HCT116 (cell line): ENCODE measurements around the gene RFX8. TPM values are rescaled to one million over a fixed set of nuclear protein-coding genes. Genes with fewer than 3 reads are reported as not detected.

Experiments used
- ATAC-seq: fragments of 200-7000 bp; cut with Tn5 transposase; 2 replicates; pipeline ENCODE4 v1.9.1; 2020; ENCODE audit warnings: mild to moderate bottlenecking, moderate library complexity
- BruUV-seq: library from RNA; stranded (reverse); fragments of 400-500 nt; replicated peaks from 2 replicates; lab custom pipeline; 2021; lab: Mats Ljungman, UMichigan
- CTCF ChIA-PET: fragments of 300-600 bp; sonication (Branson Sonifier 250); formaldehyde crosslinking; loops from one replicate; lab custom pipeline; 2021; ENCODE audit warnings: antibody characterized with exemption; lab: Charles Lee
- POLR2A ChIA-PET: fragments of 300-600, 350-600 bp; sonication (Branson Sonifier 250); formaldehyde crosslinking; loops from one replicate; lab custom pipeline; 2021; ENCODE audit warnings: antibody characterized with exemption; lab: Charles Lee
- RAD21 ChIA-PET, 2 experiments: fragments of 300-600 bp; sonication (Branson Sonifier 250); formaldehyde crosslinking; loops; one replicate each; lab custom pipeline; 2023; ENCODE audit warnings: low total read pairs in 2 of 2; ENCODE audit not compliant: uncharacterized antibody in 2 of 2, unreplicated experiment in 2 of 2, low non-redundant PET in 1 of 2; lab: Charles Lee
- DNase-seq: peaks from one replicate; pipeline ENCODE4 v3.0.0-alpha.2; 2010; ENCODE audit warnings: low read depth, low spot score
- H2AFZ ChIP-seq: fragments of 200-600 bp; shearing (Covaris generic), sonication (generic); 2 replicates; pipeline ENCODE4 v1.6.1; 2017; ENCODE audit warnings: low read depth, mixed run types, mixed read lengths, antibody characterized with exemption, low read length; ENCODE audit not compliant: poor library complexity, severe bottlenecking
- H3K27ac ChIP-seq: 2 replicates; pipeline ENCODE4 v1.5.1; 2012; ENCODE audit warnings: low read depth, low read length
- H3K27me3 ChIP-seq: fragments of 200-600 bp; sonication (generic); 2 replicates; pipeline ENCODE4 v1.6.1; 2016; ENCODE audit warnings: mixed run types, low read length, mixed read lengths; ENCODE audit not compliant: insufficient read depth
- H3K36me3 ChIP-seq, 2 experiments: fragments of 200-500 bp in 1 of 2; fragments of 200-600 bp in 1 of 2; sonication (Bioruptor generic) in 1 of 2; sonication (generic) in 1 of 2; 2 replicates each; pipeline versions ENCODE4 v1.5.1 to v1.6.1; 2014 to 2016; ENCODE audit warnings: low read length in 2 of 2, inconsistent platforms in 1 of 2, mixed read lengths in 1 of 2, mixed run types in 1 of 2; ENCODE audit not compliant: insufficient read depth in 2 of 2, control insufficient read depth in 1 of 2
- H3K4me1 ChIP-seq, 2 experiments: fragments of 200-600 bp in 1 of 2; sonication (generic) in 1 of 2; 2 replicates each; pipeline versions ENCODE4 v1.5.1 to v1.6.1; 2012 to 2017; ENCODE audit warnings: low read length in 2 of 2, inconsistent platforms in 1 of 2, mild to moderate bottlenecking in 1 of 2, mixed read lengths in 1 of 2, mixed run types in 1 of 2, moderate library complexity in 1 of 2; ENCODE audit not compliant: insufficient read depth in 2 of 2, control insufficient read depth in 1 of 2
- H3K4me2 ChIP-seq: fragments of 200-600 bp; sonication (generic); 2 replicates; pipeline ENCODE4 v1.6.1; 2017; ENCODE audit warnings: mixed run types, low read length, mixed read lengths
- H3K4me3 ChIP-seq, 2 experiments: fragments of 200-600 bp in 1 of 2; sonication (generic) in 1 of 2; replicated peaks in 1 of 2; 2 replicates each; pipeline ENCODE4 v1.5.1; 2011 to 2016; ENCODE audit warnings: low read length in 2 of 2, control low read depth in 1 of 2, low read depth in 1 of 2, mild to moderate bottlenecking in 1 of 2, mixed read lengths in 1 of 2, mixed run types in 1 of 2
- H3K79me2 ChIP-seq: fragments of 200-600 bp; sonication (generic); 2 replicates; pipeline ENCODE4 v1.6.1; 2017; ENCODE audit warnings: mild to moderate bottlenecking, mixed run types, low read length, moderate library complexity, mixed read lengths; ENCODE audit not compliant: insufficient read depth
- H3K9ac ChIP-seq: fragments of 200-600 bp; sonication (generic); 2 replicates; pipeline ENCODE4 v1.6.1; 2016; ENCODE audit warnings: low read length, mixed read lengths
- H3K9me2 ChIP-seq: fragments of 200-600 bp; sonication (generic), shearing (Covaris generic); 2 replicates; pipeline ENCODE4 v1.6.1; 2017; ENCODE audit warnings: mixed run types, mild to moderate bottlenecking, moderate library complexity; ENCODE audit not compliant: insufficient read depth
- H3K9me3 ChIP-seq, 2 experiments: fragments of 200-500 bp in 1 of 2; fragments of 200-600 bp in 1 of 2; sonication (Bioruptor generic) in 1 of 2; sonication (generic) in 1 of 2; 2 replicates each; pipeline ENCODE4 v1.6.1; 2014 to 2017; ENCODE audit warnings: low read length in 2 of 2, mixed read lengths in 2 of 2, inconsistent platforms in 1 of 2, low read depth in 1 of 2, mild to moderate bottlenecking in 1 of 2, mixed run types in 1 of 2, moderate library complexity in 1 of 2; ENCODE audit not compliant: control insufficient read depth in 1 of 2, insufficient read depth in 1 of 2
- H4K20me1 ChIP-seq: fragments of 200-600 bp; sonication (generic), shearing (Covaris generic); 2 replicates; pipeline ENCODE4 v1.6.1; 2017; ENCODE audit warnings: mixed run types, mild to moderate bottlenecking, moderate library complexity; ENCODE audit not compliant: insufficient read depth
- ATF3 ChIP-seq: IDR thresholded peaks from 2 replicates; pipeline ENCODE4 v1.6.1; 2012
- CBX3 ChIP-seq: IDR thresholded peaks from 2 replicates; pipeline ENCODE4 v1.6.1; 2012; ENCODE audit warnings: low read depth
- CEBPB ChIP-seq: IDR thresholded peaks from 2 replicates; pipeline ENCODE4 v1.6.1; 2012; ENCODE audit warnings: low read depth
- EGR1 ChIP-seq: IDR thresholded peaks from 2 replicates; pipeline ENCODE4 v1.6.1; 2012; ENCODE audit warnings: low read depth
- EZH2 ChIP-seq: fragments of 200-600 bp; sonication (generic); IDR thresholded peaks from 2 replicates; pipeline ENCODE4 v1.6.1; 2017; ENCODE audit warnings: antibody characterized with exemption, mixed run types
- EZH2phosphoT487 ChIP-seq: fragments of 200-600 bp; IDR thresholded peaks from 2 replicates; pipeline ENCODE4 v1.6.1; 2018; ENCODE audit warnings: antibody characterized with exemption, borderline replicate concordance
- MAX ChIP-seq: IDR thresholded peaks from 2 replicates; pipeline ENCODE4 v1.6.1; 2012
- POLR2AphosphoS5 ChIP-seq: IDR thresholded peaks from 2 replicates; pipeline ENCODE4 v1.6.1; 2011; ENCODE audit warnings: mild to moderate bottlenecking, low read depth, low read length, moderate library complexity
- RAD21 ChIP-seq: IDR thresholded peaks from 2 replicates; pipeline ENCODE4 v1.6.1; 2012; ENCODE audit warnings: low read depth, mild to moderate bottlenecking
- SIN3A ChIP-seq: IDR thresholded peaks from 2 replicates; pipeline ENCODE4 v1.6.1; 2012; ENCODE audit warnings: low read depth
- SP1 ChIP-seq: IDR thresholded peaks from 2 replicates; pipeline ENCODE4 v1.6.1; 2012; ENCODE audit warnings: low read depth
- SRF ChIP-seq: IDR thresholded peaks from 2 replicates; pipeline ENCODE4 v1.6.1; 2012; ENCODE audit warnings: low read depth
- TCF7L2 ChIP-seq: IDR thresholded peaks from 2 replicates; pipeline ENCODE4 v1.7.0; 2011; ENCODE audit warnings: borderline replicate concordance, inconsistent platforms; ENCODE audit not compliant: insufficient read depth, insufficient read length; ENCODE audit errors: extremely low read depth
- YY1 ChIP-seq: IDR thresholded peaks from 2 replicates; pipeline ENCODE4 v1.6.1; 2011; ENCODE audit warnings: low read length, low read depth, moderate library complexity, mild to moderate bottlenecking; ENCODE audit not compliant: insufficient replicate concordance; ENCODE audit errors: extremely low read depth
- ZFX ChIP-seq: fragments of 450-650 bp; IDR thresholded peaks from 2 replicates; pipeline ENCODE4 v1.6.1; 2017
- ZNF274 ChIP-seq: fragments of 200-500 bp; sonication (Bioruptor generic); IDR thresholded peaks from 2 replicates; pipeline ENCODE4 v1.6.1; 2014; ENCODE audit warnings: mild to moderate bottlenecking, low read depth, low read length, inconsistent platforms
- intact Hi-C: fragments of 100-400 bp; cut with micrococcal nuclease; formaldehyde crosslinking; loops from 2 replicates; pipeline ENCODE4 v1.10.0; 2022
- total RNA-seq: library from RNA; stranded (reverse); gene quantifications from one replicate; pipeline ENCODE4 v1.2.1, GENCODE V29; 2021; ENCODE audit not compliant: unreplicated experiment

RFX8 gene
- total RNA-seq, 1 experiment from 2014 or later: not detected

GRCh38 chr2:101502095-101502494 is 27.2 kb upstream of the RFX8 start:
- Histone ChIP-seq H2AFZ (no peak overlapping the region), H3K79me2 (no peaks in the 10 kb centered on the region), H3K9ac (no peak overlapping the region), H3K4me1 (no peaks in the 10 kb centered on the region), H3K36me3 (no peaks in the 10 kb centered on the region), H3K4me3 (no peak overlapping the region), H4K20me1 (no peaks in the 10 kb centered on the region), H3K4me2 (no peak overlapping the region), H3K9me2 (no peaks in the 10 kb centered on the region), H3K9me3 (no peaks in the 10 kb centered on the region), H3K27ac (no peak overlapping the region), H3K27me3 (no peaks in the 10 kb centered on the region)
- intact Hi-C loops: no loop called here
- ChIA-PET CTCF (no interaction called here), RAD21 (no interaction called here), POLR2A (interaction anchor here (0.6 kb wide), 1 partner anchor 16 kb away, joined by 3 read pairs; no protein-coding TSS in a partner anchor)
- TF ChIP-seq RAD21 (no peak), SRF (no peak), EGR1 (no peak), TCF7L2 (no peak), EZH2phosphoT487 (no peak), CBX3 (no peak), SP1 (no peak), POLR2AphosphoS5 (no peak), EZH2 (no peak), CEBPB (no peak), SIN3A (no peak), YY1 (no peak)
- ATAC-seq (no peak), DNase-seq (no peak)
- BruUV-seq: no TSS peak

GRCh38 chr2:101501443-101501842 is 26.5 kb upstream of the RFX8 start:
- intact Hi-C loops: no loop called here
- H3K79me2 ChIP-seq: no peaks in the 10 kb centered on the region
- H3K27ac ChIP-seq: no peak overlapping the region
- no peaks in the 10 kb centered on the region for H3K9me3 ChIP-seq
- RAD21 ChIA-PET: interaction anchor here in 1 of 2 experiments (0.6 kb wide), 1 partner anchor 17 kb away, joined by 3 read pairs; no protein-coding TSS in a partner anchor
- POLR2A ChIA-PET: interaction anchor here (0.6 kb wide), 1 partner anchor 15 kb away, joined by 3 read pairs; no protein-coding TSS in a partner anchor
- CTCF ChIA-PET: no interaction called here
- H3K9ac ChIP-seq: no peak overlapping the region
- no peaks in the 10 kb centered on the region for H3K27me3 ChIP-seq
- BruUV-seq: no TSS peak
- no peak for DNase-seq
- no peaks in the 10 kb centered on the region for H3K9me2 ChIP-seq
- H4K20me1 ChIP-seq: no peaks in the 10 kb centered on the region
- no peak for ATAC-seq
- no peak overlapping the region for H2AFZ ChIP-seq
- H3K4me2 ChIP-seq: no peak overlapping the region
- no peaks in the 10 kb centered on the region for H3K36me3 ChIP-seq
- TF ChIP-seq POLR2AphosphoS5 (no peak), ZFX (no peak), MAX (no peak), ATF3 (no peak), ZNF274 (no peak), TCF7L2 (no peak)
- no peak overlapping the region for H3K4me3 ChIP-seq
- H3K4me1 ChIP-seq: no peaks in the 10 kb centered on the region
